HG03521 (cell line): ENCODE measurements around the gene RAB42.

Experiments
- ATAC-seq: cut with Tn5 transposase; IDR thresholded peaks from one replicate; pipeline ENCODE4 v1.9.1; 2021; ENCODE audit warnings: mild to moderate bottlenecking, moderate library complexity; ENCODE audit not compliant: unreplicated experiment

RAB42 gene

DNA sequence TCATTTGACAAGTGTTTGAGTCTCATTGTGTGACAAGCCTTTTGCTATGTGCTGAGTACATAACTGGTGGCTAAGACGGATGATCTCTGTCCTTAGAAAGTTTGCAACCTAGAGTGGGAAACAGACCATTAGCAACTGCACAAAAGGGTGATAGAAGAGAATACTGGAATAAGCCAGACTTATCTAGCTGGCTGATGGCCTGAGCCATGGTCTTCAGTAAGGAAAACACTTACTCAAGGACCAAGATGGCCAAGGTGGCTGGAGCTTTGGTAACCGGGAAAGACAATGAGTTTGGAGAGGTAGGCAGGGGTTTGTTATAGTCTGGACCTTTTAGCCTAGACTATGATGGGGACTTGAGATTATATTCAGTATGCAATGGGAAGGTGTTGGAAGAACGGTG lies 52.4 kb downstream of the RAB42 start:
- ATAC-seq: no peak
